ENCODE results near the gene CYP17A1.

Gene CYP17A1

DNA sequence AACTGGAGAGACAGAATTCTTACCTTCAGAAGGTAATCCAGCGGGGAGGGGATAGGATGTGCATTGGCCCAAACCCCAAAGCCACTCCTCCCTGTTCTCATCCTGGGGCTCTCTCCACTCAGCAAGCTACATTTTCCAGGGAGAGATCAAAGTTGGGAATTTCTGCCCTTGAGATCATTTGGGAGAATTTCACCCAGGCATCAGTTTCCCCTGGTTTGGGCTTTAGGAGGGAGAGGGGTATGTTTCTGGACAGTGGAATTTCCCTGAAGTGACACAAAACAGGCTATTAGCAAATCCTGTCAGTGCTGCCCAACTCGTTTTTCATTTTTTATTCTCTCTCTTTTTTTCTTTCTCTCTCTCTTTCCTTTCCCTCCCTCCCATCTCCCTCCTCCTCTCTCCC, 35.7 kb downstream of the CYP17A1 start:
- Mint-ChIP-seq H3K4me1 (peaks cover 54% of the 10 kb centered on the region), H3K27me3 (no peaks in the 10 kb centered on the region), H3K9me3 (no peaks in the 10 kb centered on the region), H3K27ac (peak overlapping the region; percentile 19 to 27), H3K4me3 (peak overlapping the region in 1 of 2 donors; percentile 10)
- ATAC-seq (no peak), DNase-seq (no peak)

DNA sequence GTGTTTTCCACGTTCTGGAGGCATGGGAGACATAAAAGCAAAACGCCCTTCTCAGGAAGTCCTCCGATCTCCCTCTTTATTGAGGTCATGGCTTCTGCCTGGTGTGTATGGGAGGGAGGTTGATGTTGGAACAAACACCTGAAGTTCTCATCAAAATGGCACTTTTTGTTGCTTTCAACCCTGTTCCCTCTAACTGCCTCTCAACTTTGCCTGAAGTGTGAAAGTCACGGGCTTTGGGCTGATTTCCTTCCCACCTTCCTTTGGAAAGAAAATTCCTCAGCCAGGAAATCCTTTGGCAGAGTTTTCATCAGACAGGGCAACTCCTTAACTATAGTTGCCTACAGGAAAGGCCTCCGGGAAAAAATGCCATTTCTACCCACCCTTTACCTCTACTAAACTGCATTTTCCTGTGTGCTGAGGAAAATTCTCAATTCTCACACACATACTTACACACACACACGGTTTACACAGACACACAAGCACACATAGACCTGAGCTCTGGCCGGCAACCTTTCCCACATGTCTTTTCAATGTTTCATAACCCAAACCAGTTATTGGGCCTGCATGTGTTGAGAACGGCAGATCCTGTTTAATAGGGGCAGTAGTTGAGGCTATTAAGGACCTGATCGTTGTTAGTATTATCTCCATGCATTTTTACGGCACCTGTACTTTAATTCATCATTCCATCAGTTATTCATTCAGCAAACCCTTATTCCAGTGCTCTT, 36.4 kb downstream of the CYP17A1 start:
- no peak for DNase-seq
- Mint-ChIP-seq H3K4me3 (no peak overlapping the region), H3K4me1 (peaks cover 60% of the 10 kb centered on the region), H3K27me3 (no peaks in the 10 kb centered on the region), H3K9me3 (no peaks in the 10 kb centered on the region), H3K27ac (peak overlapping the region; percentile 19 to 63)
- ATAC-seq: no peak

DNA sequence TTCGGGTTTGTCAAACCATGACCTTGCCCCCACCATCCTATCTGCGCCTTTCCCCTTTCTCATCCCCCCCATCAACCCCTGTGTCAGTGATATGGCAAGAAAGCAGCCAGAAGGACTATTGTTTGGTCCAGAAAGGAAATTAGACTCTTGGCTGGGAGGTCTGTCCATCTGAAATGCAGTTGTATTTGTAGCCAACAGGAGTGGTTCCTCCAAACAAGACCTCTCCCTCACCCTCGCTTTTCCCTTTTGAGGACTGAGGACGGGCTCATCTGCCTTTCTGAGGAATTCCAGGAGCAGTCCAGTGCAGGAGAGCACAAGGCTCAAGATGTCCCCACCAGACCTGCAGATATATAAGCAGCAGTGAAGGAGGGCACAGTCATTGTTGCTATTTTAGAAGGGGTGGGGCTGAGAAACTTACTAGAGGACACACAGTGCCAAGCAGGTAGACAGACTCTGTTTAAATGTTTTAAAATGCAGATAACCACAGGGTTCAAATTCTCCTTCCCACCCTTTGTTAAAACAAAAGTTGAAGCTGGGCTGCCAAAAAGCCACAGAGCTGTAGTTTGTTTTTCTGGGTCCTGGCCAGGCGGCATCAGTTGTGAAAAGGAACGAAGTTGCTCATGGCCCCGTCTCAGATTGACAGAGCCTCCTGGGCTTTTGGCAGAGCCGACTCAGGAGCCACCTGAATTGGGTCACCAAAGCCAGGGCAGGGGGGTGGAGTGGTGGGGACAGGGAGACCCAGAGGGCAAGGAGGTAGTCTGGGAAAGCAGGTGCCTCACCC, 37.3 kb downstream of the CYP17A1 start:
- no peaks in the 10 kb centered on the region for H3K27me3 Mint-ChIP-seq
- ATAC-seq: no peak
- no peak overlapping the region for H3K4me3 Mint-ChIP-seq
- no peak for DNase-seq
- H3K4me1 Mint-ChIP-seq: peaks cover 69% of the 10 kb centered on the region
- H3K27ac Mint-ChIP-seq: peak overlapping the region in 1 of 2 donors; percentile 19
- no peaks in the 10 kb centered on the region for H3K9me3 Mint-ChIP-seq

DNA sequence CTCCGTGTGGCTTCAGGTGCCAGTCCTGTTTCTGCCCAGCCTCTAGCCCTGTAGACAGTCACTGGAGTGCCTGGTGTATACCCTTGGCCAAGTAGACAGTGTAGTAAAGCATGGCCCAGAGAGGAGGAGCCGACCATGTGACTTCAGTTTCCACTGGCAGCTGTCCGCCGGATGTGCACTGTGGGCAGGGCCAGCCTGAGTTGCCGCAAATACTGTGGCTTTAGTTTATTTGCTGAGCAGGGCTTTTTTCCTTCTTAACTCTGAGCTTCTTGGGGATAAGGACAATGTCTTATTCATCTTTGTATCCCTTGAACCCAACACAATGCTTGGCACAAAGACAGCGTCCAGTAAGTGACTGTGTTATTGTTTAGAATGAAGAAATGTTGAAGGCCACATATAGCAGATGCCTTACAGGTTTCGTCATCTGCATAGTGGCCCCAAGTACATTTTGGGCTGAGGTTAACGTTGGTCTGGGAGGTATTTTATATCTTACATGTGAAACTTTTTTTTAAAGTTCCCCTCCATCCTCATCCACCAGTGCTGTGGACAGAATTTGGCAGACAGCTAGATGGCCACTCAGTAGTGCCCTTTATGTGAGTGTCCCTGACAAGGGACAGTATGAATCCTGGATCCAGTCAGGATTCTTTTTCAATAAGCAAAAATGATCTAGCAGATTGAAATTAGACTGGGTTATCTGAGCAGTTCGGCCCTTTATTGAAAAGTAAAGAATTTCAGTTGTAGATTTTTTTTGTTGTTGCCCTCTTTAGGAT, 40.6 kb downstream of the CYP17A1 start:
- peaks cover 55% of the 10 kb centered on the region for H3K4me1 Mint-ChIP-seq

DNA sequence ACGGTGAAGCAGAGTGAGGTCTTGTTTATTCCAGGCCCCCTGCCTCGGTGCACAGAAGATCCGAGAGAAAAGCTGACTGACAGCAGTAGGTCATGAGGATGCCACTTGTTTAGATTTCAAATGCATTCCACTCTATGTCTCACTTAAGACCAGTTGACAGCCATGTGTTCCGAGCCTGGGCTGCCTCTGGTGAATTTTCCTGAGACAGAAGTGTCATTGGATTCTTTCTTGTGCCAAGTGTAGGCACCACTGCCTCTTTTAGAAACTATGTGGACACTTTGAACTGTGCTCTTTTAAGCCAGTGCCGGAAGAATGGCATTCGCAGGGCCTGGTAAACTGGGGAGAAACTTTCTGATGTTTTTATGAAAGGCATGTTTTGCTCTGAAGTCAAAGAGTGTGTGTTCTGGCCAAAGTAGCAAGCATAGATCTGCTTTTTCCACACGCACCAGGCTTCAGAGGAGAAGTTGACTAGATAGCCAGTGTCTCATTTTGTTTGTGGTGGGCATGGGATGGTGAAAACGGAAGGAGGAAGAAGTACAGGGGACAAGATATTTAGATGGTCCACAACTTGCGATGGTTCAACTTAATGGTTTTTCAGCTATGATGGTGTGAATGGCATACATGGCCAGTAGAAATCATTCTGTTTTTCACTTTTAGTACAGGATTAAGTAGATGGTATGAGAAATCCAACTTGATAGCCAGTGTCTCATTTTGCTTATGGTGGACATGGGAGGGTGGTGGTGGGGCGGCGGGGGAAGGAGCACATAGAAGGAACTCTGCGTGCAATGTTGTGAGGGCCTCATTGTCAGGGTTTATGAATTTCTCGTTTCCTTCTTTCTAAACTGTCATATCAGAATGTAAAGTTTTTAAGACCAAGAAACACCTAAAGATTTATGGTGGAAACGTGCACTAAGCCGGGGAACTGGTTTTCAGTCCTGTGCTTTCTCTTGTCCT, 41.5 kb downstream of the CYP17A1 start:
- DNase-seq (no peak), ATAC-seq (no peak)
- Mint-ChIP-seq H3K27ac (peak overlapping the region; percentile 71 to 80), H3K4me1 (peaks cover 57% of the 10 kb centered on the region), H3K27me3 (no peaks in the 10 kb centered on the region), H3K9me3 (no peaks in the 10 kb centered on the region), H3K4me3 (peak overlapping the region; percentile 37 to 50)

More for the DNA sequence above, 40.6 kb downstream of the CYP17A1 start:
- H3K27ac Mint-ChIP-seq: peak overlapping the region; percentile 53 to 71
- H3K9me3 Mint-ChIP-seq: no peaks in the 10 kb centered on the region
- DNase-seq (peak; percentile 44 to 70), ATAC-seq (peak; percentile 100)
- no peaks in the 10 kb centered on the region for H3K27me3 Mint-ChIP-seq
- peak overlapping the region; percentile 37 to 48 for H3K4me3 Mint-ChIP-seq

DNA sequence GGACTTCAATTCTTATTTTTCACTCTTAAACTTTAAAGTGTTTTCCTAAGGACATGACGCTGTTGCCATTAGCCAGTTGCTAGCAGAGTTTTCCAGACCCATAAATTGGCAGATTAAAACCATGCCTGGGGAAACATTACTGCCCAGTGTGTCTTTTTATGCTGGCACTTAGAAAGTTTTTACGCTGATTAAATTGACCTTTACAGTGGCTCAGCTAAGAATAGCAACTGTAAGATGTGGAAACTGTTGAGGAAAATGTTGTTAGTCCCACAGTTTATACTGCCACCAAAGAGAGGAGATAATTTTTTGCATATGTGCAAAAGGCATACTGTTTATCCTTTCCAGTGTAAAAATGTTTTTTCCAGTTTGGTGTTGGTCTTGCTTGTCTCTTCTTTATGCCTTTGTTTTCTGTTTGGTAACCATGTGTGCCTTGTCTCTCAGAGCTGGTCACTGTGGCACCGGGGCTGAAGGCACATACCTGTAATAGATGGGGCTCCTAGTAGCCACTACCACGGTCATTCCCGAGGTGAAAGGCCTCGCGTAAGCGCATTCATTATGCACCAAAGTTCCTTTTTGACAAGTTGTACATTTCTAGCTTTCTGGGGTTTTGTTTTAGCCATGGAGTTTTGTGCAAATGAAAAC, 45.3 kb downstream of the CYP17A1 start:
- peaks cover 0 to 6% of the 10 kb centered on the region in 2 donors for H3K9me3 Mint-ChIP-seq
- H3K4me3 Mint-ChIP-seq: no peak overlapping the region
- no peaks in the 10 kb centered on the region for H3K27me3 Mint-ChIP-seq
- H3K4me1 Mint-ChIP-seq: peaks cover 54% of the 10 kb centered on the region
- DNase-seq (no peak), ATAC-seq (no peak)
- no peak overlapping the region for H3K27ac Mint-ChIP-seq

DNA sequence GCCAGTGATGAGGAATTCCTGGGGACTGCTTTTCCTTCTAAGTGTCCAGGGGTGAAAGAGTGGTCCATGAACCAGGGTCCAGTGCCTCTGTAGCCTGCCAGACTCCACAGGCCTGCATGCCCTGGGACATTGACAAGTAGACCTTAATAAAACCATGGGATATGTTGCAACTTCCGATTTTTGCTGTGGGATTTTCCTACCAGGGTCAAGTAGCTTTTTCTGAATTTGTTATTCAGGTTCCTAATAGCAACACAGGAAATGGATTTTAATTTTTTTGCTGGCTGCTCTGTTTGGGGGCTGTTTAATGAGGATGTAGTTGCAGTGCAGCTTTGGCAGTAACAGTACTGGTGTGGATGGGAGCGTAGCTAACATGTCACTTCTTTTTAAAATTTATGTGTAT, 51.4 kb downstream of the CYP17A1 start:
- Mint-ChIP-seq H3K27ac (no peak overlapping the region), H3K4me3 (no peak overlapping the region), H3K4me1 (peaks cover 56% of the 10 kb centered on the region), H3K27me3 (no peaks in the 10 kb centered on the region), H3K9me3 (peaks cover 0 to 6% of the 10 kb centered on the region in 2 donors)
- DNase-seq (no peak), ATAC-seq (no peak)

DNA sequence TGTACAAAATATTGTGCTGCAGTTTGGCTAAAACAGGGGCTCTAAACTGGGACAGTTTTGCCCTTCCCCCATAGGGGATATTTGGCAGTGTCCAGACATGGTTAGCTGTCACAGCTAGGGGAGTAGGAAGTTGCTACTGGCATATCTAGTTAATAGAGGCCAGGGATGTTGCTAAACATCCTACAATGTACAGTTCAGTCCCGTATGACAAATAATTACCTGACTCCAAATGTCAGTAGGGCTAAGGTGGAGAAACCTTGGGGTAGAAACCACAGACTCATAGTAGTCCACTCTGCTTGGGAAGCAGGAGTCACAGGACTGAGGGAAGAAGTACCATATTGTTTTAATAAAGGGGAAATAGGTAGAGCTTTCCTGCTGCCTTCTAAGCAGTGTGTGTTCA, 53.6 kb downstream of the CYP17A1 start:
- Mint-ChIP-seq H3K27ac (no peak overlapping the region), H3K9me3 (no peaks in the 10 kb centered on the region), H3K4me3 (no peak overlapping the region), H3K27me3 (no peaks in the 10 kb centered on the region), H3K4me1 (peaks cover 62% of the 10 kb centered on the region)
- DNase-seq: no peak
- no peak for ATAC-seq

DNA sequence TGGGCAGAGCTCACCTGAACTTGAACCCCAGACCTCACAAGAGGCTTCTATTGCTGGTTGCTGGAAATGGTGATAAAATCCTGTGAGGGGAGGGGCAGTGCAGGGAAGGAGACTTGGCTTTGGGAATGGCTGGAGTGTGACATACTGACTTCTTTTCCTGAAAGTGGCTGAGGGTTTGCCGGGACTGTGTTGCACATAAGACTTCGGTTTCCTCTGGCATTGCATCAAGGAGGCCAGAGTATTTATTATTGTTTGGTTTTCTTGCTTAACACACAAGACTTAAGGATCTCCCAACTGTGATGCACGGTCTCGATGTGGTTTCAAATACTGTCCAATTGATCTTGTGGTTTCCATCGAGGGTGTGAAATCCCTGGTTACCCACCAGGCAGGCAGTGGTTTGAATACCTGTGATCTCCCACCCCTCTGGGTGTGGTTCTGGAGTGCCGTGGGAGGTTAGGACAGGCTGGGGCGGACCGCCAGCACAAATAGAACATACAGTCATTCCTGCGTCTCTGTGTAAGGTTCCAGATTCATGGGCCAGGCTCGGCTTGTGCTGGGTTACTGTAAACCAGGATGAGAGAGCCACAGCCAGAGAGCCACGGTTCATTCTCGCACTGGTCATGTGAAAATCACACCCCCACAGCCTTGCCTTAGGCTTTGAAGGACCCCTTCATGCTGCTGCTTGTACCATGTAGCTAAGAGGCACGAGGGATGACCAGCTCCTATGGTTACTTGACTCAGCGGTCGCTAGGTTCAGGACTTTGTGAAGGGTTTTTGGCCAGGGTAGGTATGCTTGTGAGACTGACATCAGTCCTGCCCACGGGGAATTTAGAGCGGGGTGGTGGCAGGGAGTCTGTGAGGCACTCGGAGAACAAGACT, 54.3 kb downstream of the CYP17A1 start:
- H3K4me3 Mint-ChIP-seq: no peak overlapping the region
- peaks cover 68% of the 10 kb centered on the region for H3K4me1 Mint-ChIP-seq
- H3K27ac Mint-ChIP-seq: peak overlapping the region in 1 of 2 donors; percentile 69
- H3K9me3 Mint-ChIP-seq: no peaks in the 10 kb centered on the region
- no peaks in the 10 kb centered on the region for H3K27me3 Mint-ChIP-seq
- ATAC-seq (no peak), DNase-seq (no peak)

DNA sequence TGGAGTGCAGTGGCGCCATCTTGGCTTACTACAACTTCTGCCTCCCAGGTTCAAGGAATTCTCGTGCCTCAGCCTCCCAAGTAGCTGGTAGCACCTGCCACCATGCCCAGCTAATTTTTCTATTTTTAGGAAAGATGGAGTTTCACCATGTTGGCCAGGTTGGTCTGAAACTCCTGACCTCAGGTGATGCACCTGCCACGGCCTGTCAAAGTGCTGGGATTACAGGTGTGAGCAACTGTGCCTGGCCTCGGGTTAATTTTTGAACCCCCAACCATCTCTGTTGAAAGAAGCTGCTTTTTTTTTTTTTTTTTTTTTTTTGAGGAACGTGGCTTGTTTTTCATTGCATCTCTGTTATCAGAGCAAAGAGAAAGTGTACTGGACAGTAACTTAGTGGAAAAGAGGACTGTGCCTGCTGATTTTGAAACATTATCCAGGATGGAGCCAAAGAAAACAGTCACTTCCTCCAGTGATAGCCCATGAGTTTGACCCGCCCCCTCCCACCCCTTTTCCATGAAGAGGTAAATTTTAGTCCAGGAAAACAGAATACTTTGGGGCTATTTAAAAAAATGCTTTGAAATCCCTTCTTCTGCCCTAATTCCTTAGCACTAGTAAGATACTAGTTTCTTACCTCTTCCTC, 55.2 kb downstream of the CYP17A1 start:
- no peak overlapping the region for H3K27ac Mint-ChIP-seq
- DNase-seq (no peak), ATAC-seq (no peak)
- H3K4me1 Mint-ChIP-seq: peaks cover 67% of the 10 kb centered on the region
- H3K4me3 Mint-ChIP-seq: no peak overlapping the region
- H3K9me3 Mint-ChIP-seq: no peaks in the 10 kb centered on the region
- H3K27me3 Mint-ChIP-seq: no peaks in the 10 kb centered on the region

DNA sequence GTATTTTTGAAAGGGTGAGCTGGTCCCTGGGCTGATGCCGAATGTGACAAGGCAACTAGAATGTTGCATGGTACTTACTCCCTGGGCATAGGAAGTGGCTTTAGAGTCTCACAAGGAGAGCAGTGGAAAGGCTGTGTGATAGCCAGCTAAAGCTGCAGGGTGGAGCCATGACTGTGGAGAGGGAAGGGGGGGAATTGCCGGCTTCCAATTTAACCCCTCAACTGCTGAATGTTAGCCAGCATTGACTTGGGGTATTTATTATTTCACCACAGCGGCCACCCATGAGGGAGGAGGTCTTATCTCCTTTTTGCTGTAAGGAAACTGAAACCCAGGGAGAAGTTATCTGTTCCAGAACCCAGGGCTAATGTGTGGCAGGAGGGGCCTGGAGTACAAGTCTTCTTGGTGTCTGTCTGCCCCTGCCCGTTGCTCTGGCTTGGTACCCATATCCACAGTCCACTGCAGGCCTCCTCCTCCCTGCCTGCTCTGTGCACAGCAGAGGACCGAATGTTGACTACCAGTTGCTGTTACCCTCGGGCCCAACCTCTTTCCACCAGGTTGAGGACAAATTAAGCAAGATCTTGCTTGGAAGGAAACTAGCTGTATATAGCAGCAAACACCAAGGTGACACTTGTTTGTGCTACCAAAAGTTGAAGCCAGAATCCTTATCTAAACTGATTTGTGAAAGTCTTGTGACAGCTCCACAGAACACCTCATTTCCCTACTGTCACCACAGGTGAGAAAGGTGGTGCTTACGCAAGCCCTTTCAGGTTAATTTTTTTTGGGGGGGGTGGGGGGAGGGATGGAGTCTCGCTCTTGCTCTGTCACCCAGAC, 55.9 kb downstream of the CYP17A1 start:
- Mint-ChIP-seq H3K4me3 (no peak overlapping the region), H3K9me3 (no peaks in the 10 kb centered on the region), H3K27ac (no peak overlapping the region), H3K27me3 (no peaks in the 10 kb centered on the region), H3K4me1 (peaks cover 68% of the 10 kb centered on the region)
- ATAC-seq: no peak
- no peak for DNase-seq
